HG03558 (cell line): ENCODE measurements around the gene SLC16A10.
"Not testable (repeated sequence)": the region's sequence is repeated elsewhere in the genome, so short reads cannot be mapped to it uniquely, and the experiment has no call there.

Experiments
- ATAC-seq: cut with Tn5 transposase; IDR thresholded peaks from one replicate; pipeline ENCODE4 v1.9.1; 2021; ENCODE audit warnings: moderate number of reproducible peaks; ENCODE audit not compliant: unreplicated experiment; ENCODE audit errors: extremely low read depth

Gene SLC16A10

DNA sequence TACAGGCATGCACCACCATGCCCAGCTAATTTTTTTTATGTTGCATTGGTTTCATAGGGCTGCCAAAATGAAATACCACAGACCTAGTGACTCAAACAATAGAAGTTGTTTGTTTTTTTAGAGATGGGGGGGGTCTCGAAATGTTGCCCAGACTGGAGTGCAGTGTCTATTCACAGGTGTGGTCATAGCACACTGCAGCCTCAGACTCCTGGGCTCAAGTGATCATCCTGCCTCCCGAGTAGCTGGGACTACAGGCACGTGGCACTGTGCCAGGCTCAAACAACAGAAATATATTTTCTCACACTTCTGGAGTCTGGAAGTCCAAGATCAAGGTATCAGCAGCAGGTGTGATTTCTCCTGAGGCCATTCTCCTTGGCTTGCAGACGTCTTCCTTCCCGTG is 6.6 kb upstream of the SLC16A10 start:
- no peak for ATAC-seq

DNA sequence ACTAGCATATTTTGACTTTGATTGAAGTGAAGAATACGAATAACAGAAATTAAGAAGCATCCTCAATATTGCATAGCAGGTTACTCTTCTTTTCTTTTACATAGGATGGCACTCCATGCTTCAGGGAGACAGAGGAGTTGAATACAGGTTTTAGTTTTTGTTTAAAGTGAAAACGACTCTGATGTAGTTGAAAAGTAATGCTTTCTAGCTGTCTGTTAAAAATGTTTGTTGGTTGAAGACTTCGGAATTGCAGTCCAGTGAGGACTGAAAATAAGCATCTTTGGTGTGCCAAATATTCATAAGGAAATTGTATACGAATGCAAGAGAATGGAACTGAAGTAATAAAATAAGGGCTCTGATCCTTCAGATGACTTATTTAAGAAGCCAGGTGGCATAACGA is 618 bp upstream of the SLC16A10 start:
- ATAC-seq = no peak

DNA sequence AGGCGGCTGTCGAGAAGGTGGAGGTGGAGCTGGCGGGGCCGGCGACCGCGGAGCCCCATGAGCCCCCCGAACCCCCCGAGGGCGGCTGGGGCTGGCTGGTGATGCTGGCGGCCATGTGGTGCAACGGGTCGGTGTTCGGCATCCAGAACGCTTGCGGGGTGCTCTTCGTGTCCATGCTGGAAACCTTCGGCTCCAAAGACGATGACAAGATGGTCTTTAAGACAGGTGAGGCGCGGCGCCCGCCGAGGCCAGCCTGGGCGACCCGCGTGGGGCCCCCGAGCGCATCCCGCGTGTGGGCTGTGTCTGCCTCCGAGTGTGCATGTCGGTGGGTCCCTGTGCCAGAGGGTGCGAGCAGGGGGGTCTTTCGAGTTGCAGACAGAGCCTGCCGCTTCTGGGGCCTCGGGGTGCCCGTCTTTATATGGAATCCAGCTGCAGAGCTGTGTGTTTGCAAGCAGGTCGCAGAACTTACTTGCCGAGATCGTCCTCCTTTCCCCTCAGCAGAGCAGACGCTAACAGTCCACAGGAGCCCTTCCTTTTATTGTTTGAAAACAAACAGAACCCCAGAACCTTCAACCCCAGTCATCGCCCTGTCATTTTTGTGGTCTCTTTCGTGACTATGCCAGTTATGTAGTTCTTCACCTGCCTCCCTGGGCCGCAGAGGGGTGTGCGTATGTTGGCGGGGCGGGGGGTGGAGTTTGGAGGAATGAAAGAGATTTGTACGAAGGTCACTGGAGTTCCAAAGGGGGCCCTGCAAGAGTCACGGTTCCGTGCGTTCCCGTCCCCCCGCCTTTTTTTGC is 766 bp downstream of the SLC16A10 start:
- ATAC-seq = no peak

DNA sequence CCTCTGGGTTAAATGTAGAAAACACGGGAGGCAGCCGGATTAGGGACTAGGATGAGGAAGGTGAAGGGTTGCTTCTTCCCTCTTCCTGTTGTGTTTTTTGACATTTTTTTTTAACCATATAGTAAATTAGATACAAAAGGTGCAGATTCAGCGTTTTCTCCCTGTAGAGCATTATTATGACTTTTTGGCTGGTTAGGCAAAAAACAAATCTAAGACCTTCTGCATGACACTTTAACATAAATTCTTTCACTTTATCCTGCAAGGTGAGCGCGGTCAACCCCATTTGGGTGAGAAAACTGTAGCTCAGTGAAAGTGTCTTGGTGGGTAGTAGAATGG is 1.3 kb downstream of the SLC16A10 start:
- no peak for ATAC-seq

DNA sequence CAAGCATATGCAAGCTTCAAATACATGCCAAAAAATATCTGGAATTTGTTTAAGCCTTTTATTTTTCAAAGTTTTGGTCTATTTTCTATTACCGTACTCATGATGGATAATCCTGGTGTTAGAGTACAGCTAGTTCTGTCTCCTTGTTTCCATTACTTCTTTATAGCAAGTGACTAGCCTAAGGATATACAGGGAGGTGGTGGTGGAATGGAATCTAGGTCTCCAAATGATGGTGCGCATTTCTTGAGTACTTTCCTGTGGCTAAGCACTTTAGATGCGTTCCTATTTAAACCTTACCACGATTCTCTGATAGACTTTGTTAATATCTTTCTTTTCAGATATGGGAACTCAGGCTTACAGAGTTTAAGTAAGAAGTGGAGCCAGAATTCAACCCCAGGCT is 3.5 kb downstream of the SLC16A10 start:
- no peak for ATAC-seq

DNA sequence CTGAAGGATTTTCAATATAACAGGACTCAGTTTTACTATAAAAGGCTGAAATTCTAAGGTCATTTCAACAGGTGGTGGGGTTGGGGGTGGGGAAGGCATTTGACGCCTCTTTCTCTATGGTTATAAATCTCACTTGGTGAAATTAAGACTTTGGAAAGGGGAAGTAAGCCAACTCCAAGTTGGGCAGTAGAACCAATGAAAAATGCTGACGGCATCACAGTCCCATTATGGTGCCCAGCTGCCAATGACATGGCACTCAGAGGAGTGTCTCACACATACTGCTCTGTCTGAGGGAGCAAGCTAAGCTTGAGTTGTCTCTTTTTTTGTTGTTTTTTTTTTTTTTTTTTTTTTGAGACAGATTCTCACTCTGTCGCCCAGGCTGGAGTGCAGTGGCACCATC is 4.7 kb downstream of the SLC16A10 start:
- ATAC-seq = no peak

DNA sequence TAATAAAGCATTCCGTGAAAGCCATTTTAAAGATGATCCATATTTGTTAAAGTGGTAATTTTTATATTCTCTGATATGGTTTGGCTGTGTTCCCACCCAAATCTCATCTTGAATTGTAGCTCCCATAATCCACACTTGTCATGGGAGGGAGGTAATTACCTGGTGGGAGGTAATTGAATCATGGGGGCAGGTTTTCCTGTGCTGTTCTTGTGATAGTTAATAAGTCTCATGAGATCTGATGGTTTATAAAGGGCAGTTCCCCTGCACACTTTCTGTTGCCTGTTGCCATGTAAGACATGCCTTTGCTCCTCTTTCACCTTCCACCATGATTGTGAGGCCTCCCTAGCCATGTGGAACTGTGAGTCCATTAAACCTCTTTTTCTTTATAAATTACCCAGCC is 8.2 kb downstream of the SLC16A10 start:
- ATAC-seq = not testable (repeated sequence)

DNA sequence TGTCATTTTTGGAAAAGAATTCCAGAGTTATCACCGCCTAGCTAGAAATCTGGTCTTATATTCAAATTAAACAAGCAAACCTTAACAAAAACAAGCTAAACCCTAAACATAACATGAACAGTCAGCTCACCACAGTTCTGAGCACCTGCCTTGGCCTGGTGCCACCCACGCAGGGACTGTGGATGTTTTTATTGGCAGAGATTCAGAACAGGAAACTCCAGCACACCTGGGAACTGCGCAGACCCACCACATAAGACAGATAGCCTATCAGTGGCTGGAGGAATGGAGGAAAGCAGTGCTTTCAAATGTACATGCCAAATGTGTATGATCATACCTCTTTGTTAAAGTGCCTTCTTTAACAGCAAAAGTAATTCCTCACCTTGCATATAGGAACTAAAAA is 8.9 kb downstream of the SLC16A10 start:
- no peak for ATAC-seq

DNA sequence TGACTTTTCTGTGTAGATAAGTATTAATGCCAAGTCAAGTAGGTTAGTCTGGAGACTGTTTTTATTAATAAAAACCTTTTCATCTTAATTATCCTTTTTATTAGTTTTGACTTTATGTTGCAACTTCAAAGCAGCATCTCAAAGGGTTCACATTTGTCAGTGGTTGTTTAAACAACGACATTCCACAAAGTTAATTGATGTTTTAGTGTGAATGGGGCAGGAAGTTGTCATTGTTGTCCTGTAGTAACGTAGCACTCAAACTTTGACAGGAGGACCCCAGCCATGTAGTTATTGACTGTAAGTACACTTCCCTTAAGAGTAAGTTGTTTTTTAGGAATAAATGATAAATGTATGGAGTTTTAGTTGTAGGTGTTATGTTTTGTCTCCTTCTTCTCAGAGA is 11.3 kb downstream of the SLC16A10 start:
- no peak for ATAC-seq

DNA sequence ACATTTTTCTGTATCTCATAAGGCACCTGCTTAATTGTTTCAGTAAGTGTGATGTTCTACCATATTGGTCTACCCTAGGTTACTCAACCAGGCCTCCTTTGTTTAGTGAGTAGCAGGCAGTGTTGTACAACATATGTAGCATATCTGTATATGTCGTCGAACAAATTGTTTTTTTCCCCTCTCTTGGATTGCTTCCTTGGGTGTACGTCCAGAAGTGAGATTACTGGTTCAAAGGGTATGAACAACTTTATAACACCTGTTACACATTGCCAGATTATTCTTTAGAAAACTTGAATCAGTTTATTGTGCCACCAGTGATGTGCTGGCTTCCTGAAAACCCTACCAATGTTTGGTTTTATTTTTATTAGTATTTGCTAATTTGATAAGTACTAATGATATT is 14.7 kb downstream of the SLC16A10 start:
- ATAC-seq = no peak

DNA sequence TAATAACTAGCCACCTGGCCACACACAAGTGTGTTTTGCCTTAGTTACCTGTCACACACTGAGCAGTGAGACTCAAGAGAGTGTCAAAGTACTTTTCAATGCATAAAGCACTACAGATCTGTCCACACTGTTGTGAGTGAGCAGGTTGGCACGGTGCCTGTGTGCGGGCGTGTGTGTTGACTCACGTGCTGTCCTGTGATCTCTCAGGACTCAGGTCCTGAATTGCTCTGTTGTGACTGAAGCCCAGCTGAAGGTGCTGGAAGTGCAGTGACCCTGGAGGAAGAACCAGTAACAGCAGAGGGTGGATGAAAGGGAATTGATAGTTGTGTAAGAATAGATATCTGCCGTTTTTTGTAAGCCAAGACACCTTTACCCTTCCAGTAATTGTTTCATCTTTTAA is 18.3 kb downstream of the SLC16A10 start:
- ATAC-seq = no peak

DNA sequence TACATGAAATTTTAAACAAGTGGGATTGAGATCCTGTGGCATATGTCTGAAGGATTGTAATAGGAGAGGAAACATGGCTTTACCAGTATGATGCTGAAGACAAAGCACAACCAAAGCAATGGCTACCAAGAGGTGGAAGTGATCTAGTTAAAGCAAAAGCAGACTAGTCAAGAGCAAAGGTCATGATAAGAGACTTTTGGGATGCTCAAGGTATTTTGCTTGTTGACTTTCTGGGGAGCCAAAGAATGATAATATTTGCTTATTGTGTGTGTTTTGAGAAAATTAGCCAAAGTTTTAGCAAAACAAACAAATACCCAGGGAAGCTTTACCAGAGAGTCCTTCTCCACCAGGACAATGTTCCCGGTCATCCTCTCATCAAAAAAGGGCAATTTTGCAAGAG is 20.3 kb downstream of the SLC16A10 start:
- ATAC-seq = no peak

DNA sequence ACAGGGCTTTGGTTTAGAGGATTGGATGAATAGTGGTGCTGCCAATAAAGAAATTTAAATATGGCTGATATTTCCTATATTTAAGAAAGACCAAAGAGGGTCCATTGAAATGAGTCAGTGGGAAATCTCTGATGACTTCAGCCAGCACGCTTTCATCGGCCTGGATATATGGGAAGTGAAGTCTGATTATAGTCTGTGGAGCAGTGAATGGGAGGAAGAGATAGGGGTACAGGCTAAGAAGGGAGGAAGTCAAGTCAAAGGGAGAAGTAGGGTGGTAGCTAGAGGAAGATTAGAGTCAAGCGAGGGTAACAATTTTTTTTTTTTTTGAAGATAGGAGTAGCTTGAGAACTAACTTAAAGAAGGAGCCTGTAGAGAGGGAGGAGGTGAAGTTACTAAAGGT is 22.7 kb downstream of the SLC16A10 start:
- ATAC-seq = no peak

DNA sequence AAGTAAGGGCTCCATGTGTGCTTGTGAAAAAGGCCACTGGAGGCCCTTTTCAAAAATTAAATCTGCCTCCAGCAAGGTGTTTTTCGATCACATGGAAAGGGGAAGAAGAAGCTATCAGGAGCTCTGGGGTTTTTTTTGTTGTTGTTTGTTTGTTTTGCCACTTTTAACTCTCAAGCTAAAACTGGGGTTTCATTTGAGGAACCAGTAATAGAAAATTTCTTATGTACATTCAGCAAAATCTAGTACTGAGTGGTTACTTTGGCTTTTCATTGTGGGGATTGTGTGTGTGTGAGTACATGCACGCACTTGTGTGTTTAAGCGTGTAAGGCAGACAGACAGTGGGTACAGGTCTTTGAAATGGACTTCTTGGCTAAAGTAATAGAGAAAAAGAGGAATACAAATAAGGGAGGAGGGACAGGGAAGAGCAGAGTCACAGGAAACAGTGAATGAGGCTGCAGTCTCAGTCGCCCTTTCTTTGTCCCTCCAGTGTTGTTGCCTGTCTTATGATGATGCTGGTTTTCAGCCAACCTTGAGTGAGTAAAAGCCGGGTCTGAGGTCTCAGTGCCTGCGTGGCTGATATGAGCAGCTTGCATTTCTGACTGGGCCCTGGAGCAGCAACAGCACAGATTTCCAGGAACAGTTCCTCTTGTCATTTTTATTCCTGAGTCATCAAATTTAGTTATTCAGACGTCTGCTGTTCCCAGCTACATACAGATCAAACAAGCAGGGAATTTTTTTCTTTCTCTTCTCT is 26.2 kb downstream of the SLC16A10 start:
- no peak for ATAC-seq

DNA sequence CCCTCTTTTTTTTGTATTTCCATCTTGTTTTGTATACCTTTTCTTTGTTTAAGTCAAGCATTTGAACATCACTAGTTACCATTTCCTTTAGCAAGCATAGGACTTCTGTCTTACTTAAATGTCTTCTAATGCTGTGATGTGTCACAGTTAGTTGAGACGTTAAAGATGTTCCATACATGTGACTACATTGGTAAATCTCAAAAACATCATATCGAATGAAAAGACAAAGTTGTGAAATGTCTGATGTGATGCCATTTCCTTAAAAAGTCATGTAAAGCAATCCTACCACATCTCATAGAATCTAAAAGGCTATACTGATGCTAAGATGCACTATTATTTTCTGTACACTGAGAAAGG is 26.8 kb downstream of the SLC16A10 start:
- no peak for ATAC-seq

DNA sequence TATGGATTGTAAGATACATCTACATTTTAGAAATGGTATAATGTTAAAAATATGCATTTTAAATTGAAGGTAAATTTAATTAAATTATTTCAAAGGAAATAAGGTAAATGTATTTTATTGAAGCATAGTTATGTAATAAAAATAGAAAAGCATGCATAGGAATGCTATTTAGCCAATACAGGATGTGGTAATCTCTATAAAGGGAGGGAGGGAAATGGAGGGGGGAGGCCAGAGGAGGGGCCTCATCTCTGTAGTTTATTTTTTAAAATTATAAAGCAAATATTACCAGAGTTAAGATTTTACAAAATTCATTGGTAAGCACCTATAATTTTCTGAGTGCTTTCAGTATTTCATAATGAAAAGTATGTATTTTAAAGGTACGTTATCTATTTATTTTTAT is 27.2 kb downstream of the SLC16A10 start:
- ATAC-seq = no peak

DNA sequence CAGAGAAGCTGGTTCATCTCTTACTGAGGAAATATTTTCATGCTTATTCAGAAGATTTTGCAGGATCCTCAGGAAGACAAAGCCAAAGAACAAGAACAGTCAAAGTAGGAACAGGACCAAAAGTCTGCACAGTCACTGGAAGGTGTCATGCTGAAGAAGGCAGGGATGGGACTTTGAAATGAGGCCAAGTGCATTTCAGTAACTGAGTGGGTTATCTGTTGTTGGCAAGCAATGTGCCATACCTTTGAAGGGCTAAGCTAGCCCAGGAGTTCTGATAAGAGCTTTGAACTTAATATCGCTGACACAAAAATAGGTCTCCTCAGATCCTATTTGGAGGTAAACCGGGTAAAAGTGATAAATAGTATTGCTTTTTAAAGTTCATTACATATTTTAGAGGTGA is 31.5 kb downstream of the SLC16A10 start:
- ATAC-seq = no peak

DNA sequence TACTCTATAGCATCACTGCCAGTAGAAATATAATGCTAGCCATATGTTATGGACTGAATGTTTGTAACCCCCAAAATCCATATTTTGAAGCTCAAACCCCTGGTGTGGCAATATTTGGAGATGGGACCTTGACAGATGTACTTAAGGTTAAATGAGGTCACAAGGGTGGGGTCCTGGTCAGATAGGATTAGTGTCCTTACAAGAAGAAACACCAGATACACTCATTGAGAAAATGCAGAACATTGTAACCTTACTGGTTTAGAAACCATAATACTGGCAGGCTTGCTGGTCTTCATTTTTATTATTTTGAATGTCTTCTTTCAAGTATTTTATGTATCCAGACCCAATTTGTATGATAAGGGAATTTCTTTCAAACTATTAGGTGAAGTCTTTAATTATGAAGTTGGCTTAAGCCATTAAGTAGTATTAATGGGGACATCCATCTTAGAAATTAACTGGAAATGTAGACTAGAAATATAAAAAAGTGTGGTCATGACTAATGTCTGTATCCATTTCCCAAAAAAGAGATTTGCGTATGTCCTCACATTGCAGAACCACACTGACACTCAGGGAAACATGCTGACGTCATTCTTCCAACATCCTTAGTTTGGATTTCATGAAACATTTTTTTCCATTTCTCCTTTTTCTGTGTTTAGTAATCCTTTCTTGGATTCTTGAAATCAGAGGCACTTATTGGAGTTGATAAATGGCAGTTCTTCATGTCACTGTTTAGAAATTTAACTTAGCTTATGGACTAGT is 32.4 kb downstream of the SLC16A10 start:
- ATAC-seq = no peak

DNA sequence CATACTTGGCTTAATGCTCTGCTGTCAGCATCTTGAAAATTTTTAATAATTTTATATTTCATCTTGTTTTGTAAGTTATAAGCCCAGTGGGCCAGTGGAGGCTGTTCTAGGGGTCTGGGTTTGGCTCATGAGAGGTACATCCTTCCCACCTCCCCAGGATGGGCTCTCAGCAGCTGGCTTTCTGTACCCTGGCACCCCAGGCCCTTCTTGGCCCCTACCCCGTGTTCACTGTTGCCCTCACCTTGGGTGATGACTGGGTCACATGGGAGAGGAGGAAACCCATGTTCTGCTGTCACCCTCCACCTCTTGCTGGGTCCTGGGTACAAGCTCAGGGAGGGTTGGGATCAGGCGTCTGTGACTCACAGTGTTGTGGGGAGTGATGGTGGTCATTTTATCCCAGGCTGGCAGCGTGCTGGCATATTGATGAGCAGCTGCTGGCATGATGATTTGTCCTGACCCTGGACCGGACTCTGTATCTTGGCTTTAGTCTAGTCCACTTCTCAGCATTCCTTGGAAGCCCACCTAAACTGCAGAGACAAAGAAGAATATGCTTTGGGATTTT is 34.6 kb downstream of the SLC16A10 start:
- no peak for ATAC-seq

DNA sequence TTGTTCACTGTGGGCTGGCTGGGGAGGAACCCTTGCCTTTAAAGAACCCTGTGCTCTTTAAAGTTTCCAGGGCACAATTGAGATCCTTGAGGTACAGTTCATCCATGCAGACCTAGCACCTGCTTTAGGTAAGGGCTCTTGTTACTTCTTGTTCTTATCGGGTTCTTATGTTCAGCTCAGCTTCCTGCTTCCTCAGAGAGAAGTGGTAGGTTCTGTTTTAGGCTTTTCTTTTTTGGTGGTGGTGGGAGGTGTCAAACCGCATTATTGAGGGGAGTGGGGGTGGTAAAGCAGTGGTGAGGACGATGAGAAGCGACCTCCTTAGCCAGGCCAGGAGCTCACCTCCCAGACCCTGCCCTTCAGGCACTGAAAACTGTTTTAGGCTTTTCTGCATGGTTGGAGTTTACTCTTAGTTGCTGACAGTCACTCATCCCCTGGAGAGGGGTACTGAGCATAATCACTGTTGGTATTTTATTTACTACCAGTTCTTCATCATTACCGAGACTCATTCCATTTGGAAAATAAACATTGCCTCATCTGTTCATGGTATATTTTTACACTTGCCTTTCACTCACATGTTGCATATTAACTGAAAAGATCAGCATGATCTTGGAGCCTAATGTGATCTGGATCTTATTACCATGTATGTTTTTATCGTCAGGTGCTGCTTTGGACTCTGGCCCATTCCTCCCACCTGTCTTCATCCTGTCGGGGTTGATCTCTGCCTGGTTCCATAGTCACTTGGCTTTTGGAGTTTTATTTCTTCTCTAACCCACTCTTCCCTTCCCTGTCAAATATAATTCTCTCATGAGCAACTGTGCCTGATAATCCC is 35.4 kb downstream of the SLC16A10 start:
- no peak for ATAC-seq
